Measurements from ENCODE around the gene DAPK1.

The DAPK1 gene

DNA sequence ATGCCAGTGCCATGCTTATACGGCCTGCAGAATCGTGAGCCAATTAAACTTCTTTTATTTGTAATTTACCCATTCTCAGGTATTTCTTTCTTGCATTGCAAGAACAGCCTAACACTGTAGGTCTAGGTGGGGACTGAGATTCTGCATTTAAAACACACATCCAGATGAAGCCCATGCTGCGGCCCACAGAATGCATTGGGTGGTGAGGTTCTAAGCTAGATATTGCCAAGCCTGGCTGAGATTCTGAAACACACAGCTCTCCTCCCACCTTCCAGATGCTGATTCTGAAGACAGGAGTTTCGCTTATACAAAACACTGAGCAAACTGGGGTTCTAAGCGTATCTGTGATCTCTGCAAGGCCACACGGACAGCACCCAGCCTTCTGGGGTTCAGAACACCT, 75.1 kb downstream of the DAPK1 start:
- DNase-seq = no peak

DNA sequence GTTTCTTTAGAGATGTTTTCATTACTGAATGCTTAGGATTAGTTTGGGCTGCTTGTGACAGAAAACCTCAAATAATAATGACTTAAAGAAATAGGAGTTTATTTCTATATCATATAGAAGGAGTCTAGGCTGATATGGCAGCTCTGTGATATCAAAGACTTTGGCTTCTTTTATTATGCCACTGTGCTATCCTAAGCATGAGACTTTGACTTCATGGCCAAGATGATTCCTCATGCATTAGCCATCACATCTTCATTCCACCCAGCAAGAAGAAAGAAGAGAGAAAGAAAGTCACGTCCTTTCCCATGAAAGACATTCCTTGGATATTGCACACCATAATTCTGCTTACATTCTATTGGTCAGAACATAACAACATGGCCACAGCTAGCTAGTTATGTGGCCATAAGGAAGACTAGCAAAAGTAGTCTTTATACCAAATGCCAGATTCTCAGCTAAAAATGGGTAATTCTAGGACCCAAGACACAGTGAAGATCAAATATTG, 76.2 kb downstream of the DAPK1 start:
- DNase-seq = no peak

DNA sequence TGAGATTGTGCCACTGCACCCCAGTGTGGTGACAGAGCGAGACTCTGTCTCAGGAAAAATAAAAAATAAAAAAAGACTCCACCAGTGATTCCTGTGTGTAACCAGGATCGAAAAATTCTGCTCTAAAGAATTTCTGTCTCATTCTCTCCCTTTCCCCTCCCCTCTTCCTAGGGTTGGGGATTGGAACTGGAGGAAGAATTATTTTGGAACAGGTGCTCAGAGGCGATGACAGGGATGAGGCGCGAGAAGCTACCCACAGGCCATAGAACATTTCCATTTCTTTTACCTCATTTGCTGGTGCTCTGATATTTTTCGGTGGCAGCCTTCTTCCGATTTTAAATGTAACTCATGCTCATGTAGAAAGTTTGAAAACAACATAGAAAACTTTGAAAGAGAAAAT, 80.1 kb downstream of the DAPK1 start:
- DNase-seq = no peak

DNA sequence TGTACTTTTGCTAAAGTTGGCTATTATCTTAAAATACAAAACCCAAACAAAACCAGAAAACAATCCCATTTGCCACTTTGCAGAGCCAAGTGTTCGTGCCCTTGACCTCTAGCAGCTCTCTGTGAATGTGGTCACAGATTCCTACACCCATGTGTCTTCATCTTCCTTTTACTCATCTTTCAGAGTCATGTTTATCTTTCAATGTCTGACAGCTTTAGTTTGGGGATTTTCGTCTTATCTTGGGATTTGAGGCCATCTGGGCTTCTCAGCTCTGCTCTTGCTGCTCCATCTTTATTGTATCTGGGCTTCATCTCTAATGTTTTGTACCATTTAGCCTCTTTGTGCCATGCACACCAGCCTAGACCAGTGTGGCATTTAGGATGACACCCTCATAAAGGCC, 81.0 kb downstream of the DAPK1 start:
- no peak for DNase-seq

DNA sequence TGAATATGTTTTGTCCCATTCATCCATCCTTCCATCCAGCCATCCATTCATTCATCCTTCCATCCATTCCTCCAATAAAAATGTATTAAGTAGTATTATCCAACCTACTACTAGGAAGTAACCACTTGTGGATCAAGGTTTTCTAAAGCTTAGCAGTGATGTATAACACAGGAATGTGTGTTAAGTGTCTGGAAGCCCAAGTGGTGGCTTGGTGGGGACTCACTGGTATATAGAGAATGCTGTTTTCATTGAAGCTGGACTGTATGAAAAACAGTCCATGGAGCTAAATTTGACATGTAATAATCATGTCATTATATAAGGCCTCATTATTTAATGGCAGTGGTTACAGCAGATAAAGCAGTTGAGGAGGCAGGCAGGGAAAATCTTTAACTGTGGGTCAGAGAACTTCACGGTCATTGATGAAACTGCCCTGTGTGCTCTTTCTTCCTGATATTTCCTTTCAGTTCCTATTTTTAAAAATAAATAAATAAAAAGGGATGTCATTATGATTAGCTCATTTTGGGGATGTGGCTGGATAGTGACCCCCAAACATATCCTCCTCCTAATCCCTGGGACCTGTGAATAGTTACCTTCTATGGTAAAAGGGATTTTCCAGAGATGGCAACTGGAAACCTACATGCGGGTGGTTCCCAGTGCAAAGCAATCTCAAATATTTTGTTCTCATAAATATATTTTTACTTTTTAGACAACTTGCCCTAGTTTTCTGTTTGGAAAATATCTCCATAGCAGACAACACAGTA, 82.3 kb downstream of the DAPK1 start:
- no peak for DNase-seq

DNA sequence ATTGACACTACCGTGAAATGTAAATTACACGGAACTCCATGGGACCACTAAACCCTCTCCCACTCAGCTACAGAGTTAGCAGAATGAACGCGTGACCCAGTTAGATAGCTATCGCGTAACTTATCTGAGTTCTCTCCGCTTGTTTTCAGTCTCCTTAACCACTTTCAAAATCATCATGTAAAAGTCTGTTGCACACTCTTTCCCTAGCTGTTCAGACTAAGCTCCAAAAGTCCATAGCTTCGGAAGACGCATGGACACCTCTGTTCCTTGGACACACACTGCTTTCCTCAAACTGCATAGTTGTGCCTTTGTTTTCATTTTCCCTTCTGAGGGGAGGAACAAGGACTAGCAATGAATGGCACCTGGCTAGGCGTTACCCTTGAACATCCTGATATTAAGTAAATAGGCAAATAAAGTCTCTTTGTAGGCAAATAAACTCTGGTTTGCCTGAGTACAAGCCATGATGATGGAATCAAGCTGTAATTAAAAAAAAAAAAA, 83.3 kb downstream of the DAPK1 start:
- no peak for DNase-seq

DNA sequence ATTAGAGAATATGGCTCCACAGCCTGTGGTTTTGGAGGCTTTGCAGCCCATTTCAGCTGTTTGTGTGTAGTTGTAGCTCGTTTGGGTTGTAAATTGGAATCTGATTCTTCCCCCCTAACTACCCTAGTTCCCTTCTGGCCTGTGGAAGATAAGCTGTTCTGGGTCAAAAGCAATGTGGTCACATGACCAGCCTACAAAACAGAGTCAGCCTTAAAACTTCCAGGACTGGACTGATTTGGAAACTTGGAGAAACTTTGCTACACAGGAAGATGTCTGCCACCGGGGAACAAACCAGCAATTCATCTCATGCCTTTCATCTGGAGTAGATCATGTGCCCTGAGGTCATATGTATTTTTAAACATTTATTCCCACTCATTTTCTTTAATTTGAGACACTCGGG, 83.8 kb downstream of the DAPK1 start:
- DNase-seq = no peak

DNA sequence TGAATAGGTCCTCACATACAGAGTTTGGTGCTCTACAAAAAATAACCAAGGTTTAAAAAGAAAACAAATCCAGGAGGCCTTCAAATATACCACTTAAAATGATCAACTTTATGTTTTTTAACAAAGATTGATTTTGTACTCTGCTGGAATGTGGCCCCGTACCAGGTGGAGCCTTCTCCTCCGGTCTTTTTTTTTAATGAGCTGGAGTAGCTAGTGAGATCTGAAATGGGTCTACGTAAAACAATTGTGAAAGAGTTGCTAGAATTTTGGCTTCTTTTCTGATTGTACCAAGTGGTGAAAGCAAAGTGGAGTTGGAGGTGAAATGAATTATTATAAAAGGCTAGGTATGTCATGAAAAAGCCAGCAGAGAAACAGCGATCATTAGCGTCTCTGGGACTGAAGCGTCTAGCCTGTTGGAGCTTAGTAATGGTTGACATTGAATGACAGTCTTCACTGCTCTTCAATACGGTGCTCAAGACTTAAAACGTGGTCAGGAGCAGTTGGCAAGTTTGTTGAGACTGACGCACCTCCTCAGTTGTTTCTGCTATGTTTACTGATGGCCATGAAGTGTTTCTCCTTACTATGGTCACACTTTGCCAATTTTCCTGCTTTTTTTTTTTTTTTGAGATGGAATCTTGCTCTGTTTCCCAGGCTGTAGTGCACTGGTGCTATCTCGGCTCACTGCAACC, 84.4 kb downstream of the DAPK1 start:
- DNase-seq = no peak

DNA sequence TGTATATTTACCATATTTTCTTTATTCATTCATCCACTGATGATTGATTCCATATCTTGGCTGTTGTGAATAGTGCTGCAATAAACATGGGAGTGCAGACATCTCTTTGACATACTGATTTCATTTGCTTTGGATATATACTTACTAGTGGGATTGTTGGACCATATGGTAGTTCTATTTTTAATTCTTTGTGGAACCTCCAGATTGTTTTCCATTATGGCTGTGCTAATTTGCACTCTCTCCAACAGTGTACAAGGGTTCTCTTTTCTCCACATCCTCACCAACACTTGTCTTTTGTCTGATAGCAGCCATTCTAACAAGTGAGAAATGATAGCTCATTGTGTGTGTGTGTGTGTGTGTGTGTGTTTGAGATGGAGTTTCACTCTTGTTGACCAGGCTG, 86.7 kb downstream of the DAPK1 start:
- no peak for DNase-seq

DNA sequence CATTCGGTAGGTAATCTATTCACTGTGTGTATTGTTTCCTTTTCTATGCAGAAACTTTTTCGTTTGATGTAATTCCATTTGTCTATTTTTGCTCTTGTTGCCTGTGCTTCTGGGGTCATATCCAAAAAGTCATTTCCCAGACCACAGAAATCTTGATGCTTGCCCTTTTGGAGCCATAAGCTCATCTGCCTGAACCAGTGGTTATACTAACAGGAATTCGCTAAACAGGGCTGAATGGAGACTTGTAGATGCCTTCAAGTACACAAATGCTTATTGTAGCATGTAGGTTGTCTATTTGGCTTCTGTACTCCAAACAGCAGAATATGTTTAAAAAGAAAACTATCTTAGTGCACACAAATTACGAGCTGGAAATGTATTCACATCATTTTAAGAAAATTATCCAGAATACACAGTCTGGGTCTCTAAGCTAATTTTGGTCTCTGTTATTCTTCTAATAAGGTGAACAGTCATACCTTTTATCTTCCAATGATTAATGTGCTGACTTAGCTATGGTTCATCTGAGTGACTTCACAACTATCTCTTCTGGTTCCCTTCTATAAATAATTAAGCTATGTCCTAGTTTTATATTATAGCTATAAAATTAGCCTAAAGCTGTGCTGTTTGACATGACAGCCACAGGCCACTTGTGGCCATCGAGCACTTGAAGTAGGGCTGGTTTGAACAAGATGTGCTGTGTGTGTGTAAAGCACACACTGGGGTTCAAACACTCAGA, 87.6 kb downstream of the DAPK1 start:
- DNase-seq = no peak

DNA sequence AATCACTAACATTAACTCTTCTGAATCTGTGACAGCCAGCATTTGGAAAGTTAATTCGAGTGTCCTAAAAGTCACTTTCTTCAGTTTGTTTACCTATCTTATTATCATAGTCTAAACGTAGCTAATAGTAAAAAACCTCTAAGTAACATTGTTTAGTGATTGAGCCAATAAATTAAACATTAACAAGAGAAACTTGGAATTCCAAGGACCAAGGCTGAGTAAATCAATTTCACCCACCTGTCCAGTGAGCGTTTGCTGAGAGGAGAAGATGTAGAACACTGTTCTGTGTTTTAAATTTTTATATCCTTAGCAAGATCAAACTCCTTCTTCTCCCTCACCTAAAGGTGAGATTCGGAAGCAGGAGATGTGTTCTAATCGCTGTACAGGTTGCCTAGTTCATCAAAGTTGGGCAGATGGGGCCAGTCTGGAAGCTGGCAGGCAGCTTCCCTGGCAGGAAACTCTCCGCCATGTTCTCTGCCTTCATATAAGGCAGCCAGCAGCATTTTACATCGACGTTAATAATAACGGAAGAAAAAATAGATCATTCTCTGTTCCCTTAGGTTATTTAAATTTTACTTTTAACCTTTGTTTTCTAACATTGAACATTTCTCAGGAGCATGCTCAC, 89.2 kb downstream of the DAPK1 start:
- no peak for DNase-seq

DNA sequence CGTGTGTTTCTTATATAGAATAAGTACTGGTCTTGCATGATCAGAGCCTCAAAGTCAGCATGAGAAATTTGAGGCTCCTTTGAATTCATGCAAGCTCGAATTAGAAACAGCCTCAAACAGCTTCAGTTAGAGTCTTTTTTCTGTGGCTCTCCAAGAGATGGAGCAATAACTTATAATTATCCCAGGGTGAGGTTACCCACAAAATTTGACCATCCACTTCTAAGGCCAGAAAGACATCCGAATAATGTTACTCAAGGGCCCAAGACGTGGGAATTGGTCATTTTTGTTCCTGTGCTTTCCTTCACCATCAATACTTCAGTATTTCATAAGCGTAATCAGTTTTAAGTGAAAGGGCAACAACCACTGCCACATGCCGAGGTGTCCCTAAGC, 89.7 kb downstream of the DAPK1 start:
- no peak for DNase-seq

DNA sequence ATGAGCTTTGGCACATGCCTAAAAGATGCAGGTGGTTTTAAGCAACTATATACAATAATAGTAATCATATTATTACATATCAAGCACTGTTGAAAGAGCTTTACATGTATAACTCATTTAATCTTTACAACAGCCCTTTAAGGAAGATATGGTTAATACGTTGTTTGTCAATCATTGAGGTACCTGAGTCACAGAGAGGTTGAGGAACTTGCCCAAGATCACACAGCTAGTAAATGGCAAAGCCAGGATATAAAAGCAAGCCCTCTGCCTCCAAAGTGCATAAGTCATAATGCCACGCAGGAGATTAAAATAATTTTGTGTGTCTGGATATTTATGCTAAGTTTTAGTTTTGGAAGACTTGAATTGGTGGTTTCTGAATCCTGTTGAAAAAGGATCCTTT, 90.2 kb downstream of the DAPK1 start:
- no peak for DNase-seq

DNA sequence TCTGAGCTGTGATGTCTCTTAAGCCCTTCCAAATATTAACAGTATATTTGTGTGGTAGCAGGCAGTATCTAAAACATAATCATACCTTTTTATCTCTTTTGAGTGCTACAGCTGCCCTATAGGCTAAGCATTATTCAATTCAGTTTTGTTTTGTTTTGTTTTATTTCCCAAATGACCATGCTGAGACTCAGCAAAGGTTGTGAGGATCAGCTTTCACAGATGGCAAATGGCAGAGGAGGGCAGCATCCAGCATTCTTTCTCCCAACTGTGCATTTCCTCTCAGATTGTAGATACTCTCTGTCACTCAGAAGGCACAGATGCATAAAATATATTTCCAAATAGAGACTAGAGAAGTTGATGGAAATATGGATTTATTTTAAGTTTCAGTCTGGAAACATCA, 90.7 kb downstream of the DAPK1 start:
- DNase-seq = no peak

DNA sequence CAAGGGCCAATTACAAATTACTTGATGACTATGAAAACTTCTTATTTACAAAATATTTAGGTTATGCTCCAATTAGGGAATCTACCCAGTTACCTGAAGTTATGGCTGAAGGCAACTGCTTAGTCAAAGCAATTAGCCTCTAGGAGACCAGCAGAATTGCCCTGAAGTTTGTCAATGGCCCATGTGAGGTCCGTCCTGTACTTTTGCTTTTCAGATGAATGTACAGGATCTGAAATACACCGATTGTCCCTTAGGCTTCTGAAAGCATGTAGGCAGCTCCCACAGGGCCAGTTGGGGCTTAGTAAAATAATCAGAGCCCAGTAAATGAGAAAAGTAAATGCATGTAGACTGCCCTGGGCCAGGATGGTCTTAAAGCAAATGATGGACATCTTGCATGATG, 93.3 kb downstream of the DAPK1 start:
- DNase-seq = no peak

DNA sequence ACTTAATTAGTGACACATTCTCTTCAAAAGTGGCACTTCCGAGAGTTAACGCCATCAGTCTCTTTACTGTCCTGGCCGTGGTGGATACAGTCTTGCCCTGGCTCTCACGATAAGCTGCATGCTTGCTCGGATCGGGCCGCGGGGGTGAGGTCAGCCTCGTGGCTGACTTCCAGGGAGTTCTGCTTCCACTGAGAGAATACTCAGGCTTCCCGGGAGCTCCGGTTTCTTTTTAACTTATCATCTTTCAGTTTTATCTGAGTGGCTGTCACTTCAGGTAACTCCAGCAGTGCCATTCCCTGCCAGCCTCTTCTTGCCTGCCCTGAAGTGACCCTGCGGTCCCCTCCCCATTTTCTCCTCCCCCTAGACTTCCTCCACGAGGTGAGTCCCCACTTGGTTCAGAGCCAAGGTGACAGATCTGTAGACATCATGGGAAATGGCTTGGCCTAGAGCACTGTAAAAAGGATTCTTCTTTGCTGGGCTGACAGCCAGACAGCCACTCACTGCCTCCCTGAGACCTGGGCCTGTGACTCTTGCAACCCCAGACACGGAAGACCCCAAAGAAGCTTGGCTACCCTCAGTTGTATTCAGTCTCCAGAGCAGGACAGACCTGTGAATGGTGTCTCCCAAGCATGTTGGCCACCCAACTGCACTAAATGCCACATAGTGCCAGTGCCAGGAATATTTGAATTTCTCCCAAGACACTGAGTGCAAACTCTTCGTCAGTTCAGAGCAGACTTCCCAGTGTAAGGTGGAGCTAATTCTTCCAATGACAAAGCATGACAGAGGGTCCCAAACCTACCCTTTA, 95.1 kb downstream of the DAPK1 start:
- no peak for DNase-seq

DNA sequence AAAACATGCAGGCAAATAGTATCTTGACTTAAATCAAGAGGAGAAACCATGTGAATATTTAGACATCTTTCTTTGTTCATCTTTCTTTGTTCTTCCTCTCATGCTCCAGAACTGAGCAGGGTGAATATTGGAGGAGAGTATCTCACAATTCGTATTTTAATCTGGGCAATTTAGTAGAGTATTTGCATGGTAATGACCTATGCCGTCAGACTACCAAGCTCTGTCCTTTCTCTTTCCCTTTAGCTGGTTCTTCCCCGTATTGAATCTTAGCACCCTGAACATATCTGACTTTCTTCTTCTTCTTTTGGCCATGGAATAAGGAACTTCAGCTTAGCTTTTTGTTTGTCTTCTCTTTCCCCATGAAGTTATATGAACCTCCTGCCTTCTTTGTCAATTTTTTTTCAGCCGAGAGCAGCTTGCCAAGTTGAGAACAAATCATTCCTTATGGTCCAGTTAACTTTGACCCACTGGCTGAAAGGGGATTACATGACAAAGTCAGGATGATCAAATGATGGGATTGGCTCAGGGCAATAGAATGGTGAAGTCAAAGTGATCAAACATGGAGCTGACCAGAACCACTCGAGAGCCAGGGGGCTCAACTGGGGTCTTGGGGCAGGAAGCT, 95.8 kb downstream of the DAPK1 start:
- DNase-seq = no peak

DNA sequence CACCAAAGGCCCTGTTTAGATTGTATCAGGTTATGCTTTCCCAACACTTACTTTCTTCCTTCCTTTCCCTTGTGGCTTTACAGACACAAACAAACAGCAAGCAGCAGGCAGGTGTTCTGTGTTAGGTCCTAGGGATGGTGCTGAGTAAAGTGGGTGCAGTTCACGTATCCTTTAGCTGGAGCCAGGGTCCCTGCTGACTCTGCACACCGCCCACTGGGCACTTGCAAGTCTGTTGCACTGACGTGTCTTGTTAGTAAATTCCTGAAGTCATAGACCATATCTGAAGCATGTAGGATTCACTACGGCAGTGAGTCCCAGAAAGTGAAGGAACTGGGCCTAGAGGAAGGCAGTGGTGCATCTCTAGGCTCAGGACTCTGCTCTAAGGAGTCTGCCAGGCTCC, 96.5 kb downstream of the DAPK1 start:
- DNase-seq = no peak

DNA sequence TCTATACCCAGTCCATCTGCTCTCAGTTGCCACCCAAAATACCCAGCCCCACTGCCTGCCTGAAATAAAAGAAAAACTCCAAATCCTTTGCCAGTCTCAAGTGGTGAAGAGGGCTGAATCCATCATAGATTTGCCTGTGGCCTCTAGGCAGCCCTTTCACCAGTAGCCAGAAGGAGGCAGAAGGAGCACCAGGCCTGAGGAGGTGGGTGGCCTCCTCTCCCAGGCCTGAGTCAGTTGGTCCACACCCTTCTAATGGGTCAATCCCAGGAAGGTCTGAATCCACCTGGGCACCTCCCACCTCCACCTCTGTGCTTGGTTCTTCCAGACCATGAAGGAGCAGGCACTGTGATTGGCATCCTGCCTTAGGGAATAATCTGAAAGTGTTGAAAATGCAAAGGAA, 97.0 kb downstream of the DAPK1 start:
- DNase-seq = no peak

DNA sequence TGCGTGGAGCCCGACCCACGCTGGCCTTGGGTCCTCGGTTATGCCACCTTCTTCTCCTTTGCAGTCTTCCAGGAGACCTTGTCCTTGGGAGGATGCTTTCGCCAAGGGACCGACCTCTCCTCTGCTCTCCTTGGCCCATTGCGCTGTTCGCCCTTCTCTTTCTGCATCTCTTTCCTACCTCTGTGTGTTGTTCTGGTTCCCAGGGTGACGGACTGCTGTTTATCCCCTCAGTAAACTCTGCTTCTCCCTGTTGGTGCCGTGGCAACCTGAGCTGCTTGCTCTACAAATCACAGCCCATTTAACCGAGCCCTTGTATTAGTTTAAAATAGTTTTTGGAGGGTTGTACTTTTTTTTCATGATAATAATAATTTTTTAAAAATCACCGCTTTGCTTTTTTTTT, 97.9 kb downstream of the DAPK1 start:
- no peak for DNase-seq

DNA sequence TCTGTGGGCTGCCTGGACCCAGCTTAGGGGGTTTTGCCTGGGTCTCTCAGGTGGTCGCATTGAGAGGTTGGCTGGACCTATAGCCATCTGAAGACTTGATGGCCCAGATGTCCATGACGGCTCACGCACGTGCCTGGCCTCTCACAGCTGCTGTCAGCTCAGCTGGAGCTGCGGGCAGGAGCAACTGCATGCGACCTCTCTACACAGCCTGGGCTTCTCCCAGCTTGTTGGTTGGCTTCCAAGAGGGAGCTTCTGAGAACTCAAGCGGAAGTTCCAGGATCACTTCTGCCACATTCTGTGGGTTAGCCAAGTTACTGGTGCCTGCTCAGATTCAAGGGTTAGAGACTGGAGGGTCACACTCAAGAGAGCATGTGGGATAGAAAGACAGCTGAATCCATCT, 99.2 kb downstream of the DAPK1 start:
- no peak for DNase-seq
